Upper lobe of right lung (tissue), 1 donor: ENCODE results near the gene F7. TPM values are rescaled to one million over a fixed set of nuclear protein-coding genes. Genes with fewer than 3 reads are reported as not detected.
A peak's percentile ranks its signal among the peaks of the same experiment; 100 is the strongest.
"Not testable (repeated sequence)": the region's sequence is repeated elsewhere in the genome, so short reads cannot be mapped to it uniquely, and the experiment has no call there.

ENCODE experiments used
- ATAC-seq: fragments of 200-7000 bp; cut with Tn5 transposase; one replicate; pipeline ENCODE4 v1.9.1; 2020; ENCODE audit warnings: mild to moderate bottlenecking, moderate library complexity
- DNase-seq: peaks from one replicate; pipeline ENCODE4 v3.0.0-alpha.2; 2020
- H3K27ac ChIP-seq: fragments of 200-600 bp; one replicate; pipeline ENCODE4 v1.8.0; 2022
- H3K27me3 ChIP-seq: fragments of 200-600 bp; one replicate; pipeline ENCODE4 v1.8.0; 2022; ENCODE audit warnings: mild to moderate bottlenecking
- H3K36me3 ChIP-seq: fragments of 200-600 bp; one replicate; pipeline ENCODE4 v1.8.0; 2022
- H3K4me1 ChIP-seq: fragments of 200-600 bp; one replicate; pipeline ENCODE4 v1.8.0; 2022
- H3K4me3 ChIP-seq: fragments of 200-600 bp; one replicate; pipeline ENCODE4 v1.8.0; 2022; ENCODE audit warnings: mild to moderate bottlenecking
- H3K9me3 ChIP-seq: fragments of 200-600 bp; one replicate; pipeline ENCODE4 v1.8.0; 2022
- CTCF ChIP-seq: fragments of 200-600 bp; IDR thresholded peaks from one replicate; pipeline ENCODE4 v1.8.0; 2022; ENCODE audit warnings: antibody characterized with exemption
- intact Hi-C: fragments of 100-400 bp; cut with DNase I; formaldehyde crosslinking; loops from one replicate; pipeline ENCODE4 v1.11.0; 2022
- total RNA-seq: library from RNA; stranded (reverse); fragmentation: NEBNext Ultra II Directional; extraction: Animal tissue kit (Norgen Biotek cat#: 25700); gene quantifications from one replicate; pipeline ENCODE4 v1.2.1, GENCODE V29; 2021
- donor health status: DM: no; HTN: yes; CAD: no; lungs with severe emphysema.

The F7 gene
- total RNA-seq, 1 donor from 2014 or later = 0.61 TPM

DNA sequence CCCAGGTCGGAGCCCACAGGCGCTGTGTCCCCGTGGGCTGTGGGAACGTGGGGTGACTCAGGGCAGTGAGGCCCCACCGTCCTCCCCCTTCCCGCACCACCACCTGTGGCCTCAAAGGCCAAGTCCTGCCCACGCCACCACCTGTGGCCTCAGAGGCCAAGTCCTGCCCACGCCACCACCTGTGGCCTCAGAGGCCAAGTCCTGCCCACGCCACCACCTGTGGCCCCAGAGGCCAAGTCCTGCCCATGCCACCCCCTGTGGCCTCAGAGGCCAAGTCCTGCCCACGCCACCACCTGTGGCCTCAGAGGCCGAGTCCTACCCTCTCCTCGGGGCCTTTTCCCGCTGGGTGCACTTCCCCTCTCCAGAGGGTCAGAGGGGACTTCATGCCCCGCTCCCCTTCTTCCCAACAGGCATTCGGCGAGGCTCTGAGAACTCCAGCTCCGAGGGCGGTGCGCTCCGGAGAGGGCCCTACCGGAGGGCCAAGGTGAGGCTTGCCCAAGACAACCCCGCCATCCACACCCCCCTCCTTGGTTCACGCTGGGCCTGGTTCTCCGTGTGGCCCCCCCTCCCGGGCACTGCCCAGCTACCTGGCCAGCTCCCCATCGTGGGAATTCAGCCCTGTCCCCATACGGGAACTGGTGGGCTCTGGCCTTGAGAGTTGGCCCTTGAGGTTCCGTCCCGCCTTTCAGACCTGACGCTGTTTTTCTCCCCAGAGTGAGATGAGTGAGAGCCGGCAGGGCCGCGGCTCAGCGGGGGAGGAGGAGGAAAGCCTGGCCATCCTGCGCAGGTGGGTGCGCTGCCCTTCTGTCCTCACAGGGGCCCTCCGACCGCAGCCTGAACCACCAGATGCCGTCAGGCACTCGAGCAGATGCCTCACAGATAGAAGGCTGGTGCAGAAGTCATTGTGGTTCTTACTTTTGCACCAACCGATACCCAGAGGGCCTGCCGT lies 27.4 kb upstream of the F7 start:
- intact Hi-C loops = no loop called here
- no peaks in the 10 kb centered on the region for H3K4me1 ChIP-seq
- no peaks in the 10 kb centered on the region for H3K27me3 ChIP-seq
- no peak for TF ChIP-seq CTCF
- H3K36me3 ChIP-seq = no peaks in the 10 kb centered on the region
- H3K27ac ChIP-seq = no peak overlapping the region
- DNase-seq (peak; percentile 56), ATAC-seq (no peak)
- no peaks in the 10 kb centered on the region for H3K9me3 ChIP-seq
- no peak overlapping the region for H3K4me3 ChIP-seq

GRCh38 chr13:113078902-113079780 lies 26.4 kb upstream of the F7 start:
- H3K27ac ChIP-seq = no peak overlapping the region
- ATAC-seq = no peak
- H3K27me3 ChIP-seq = no peaks in the 10 kb centered on the region
- peak; percentile 31 for DNase-seq
- no peak overlapping the region for H3K4me3 ChIP-seq
- no peaks in the 10 kb centered on the region for H3K4me1 ChIP-seq
- no peaks in the 10 kb centered on the region for H3K36me3 ChIP-seq
- no peaks in the 10 kb centered on the region for H3K9me3 ChIP-seq
- intact Hi-C loops = no loop called here
- TF ChIP-seq CTCF = no peak

DNA sequence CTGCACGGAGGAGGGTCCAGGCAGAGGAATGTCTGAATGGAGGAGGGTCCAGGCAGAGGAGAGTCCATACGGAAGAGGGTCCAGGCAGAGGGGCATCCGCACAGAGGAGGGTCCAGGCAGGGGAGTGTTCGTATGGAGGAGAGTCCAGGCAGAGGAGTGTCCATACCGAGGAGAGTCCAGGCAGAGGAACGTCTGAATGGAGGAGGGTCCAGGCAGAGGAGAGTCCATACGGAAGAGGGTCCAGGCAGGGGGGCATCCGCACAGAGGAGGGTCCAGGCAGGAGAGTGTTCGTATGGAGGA lies 25.9 kb upstream of the F7 start:
- H3K27ac ChIP-seq, DNase-seq, H3K27me3 ChIP-seq, H3K4me3 ChIP-seq, H3K9me3 ChIP-seq, H3K4me1 ChIP-seq, H3K36me3 ChIP-seq, ATAC-seq, intact Hi-C loops: not testable (repeated sequence)

DNA sequence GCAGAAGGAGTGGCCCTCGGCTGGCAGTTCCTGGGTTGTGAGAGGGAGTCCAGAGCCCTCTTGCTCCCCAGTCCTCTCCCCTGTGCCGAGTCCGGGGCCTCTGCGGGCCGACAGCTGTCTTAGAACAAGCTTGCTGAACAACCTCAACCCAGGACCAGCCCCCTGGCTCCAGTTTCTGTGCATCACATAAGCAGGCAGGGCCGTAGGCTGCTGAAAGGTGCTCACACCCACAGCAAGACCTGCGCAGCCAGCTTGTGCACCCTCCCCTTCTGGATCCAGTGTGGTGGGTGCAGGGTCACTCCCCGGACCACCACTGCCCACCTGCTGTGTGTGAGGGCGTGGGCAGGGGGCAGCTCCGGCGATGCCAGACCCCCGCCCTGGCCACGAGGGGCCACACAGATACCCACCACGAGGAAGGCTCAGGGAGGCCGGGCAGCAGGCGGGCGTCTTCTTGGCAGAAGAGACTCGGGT lies 25.2 kb upstream of the F7 start:
- intact Hi-C loops = no loop called here
- Histone ChIP-seq H3K4me3 (no peak overlapping the region), H3K36me3 (no peaks in the 10 kb centered on the region), H3K27me3 (no peaks in the 10 kb centered on the region), H3K4me1 (no peaks in the 10 kb centered on the region), H3K27ac (no peak overlapping the region), H3K9me3 (no peaks in the 10 kb centered on the region)
- ATAC-seq (no peak), DNase-seq (no peak)
- no peak for TF ChIP-seq CTCF

- intact Hi-C loops = no loop called here
- Histone ChIP-seq H3K4me1 (no peaks in the 10 kb centered on the region), H3K9me3 (no peaks in the 10 kb centered on the region), H3K27ac (no peak overlapping the region), H3K36me3 (no peaks in the 10 kb centered on the region), H3K27me3 (no peaks in the 10 kb centered on the region), H3K4me3 (no peak overlapping the region)
- ATAC-seq = no peak
- TF ChIP-seq CTCF = no peak
- DNase-seq = no peak
These were observed 24.6 kb upstream of the F7 start for GRCh38 chr13:113080901-113081521.
